Astrocyte of the cerebellum (primary cell): Measurements from ENCODE around the gene GRIN2A.

Source experiments
- DNase-seq: peaks from one replicate; pipeline ENCODE4 v3.0.0-alpha.2; 2011; ENCODE audit warnings: low read depth
- H3K4me3 ChIP-seq: 2 replicates; pipeline ENCODE4 v1.5.1; 2011; ENCODE audit warnings: mild to moderate bottlenecking, low read depth, low read length, moderate library complexity
- in situ Hi-C: cut with HindIII; loops from 2 replicates; pipeline ENCODE4 v1.10.0; 2017; ENCODE audit warnings: low sequenced_read_pairs
- TF ChIP-seq, protein P1 (sequence below): IDR thresholded peaks from 2 replicates; pipeline ENCODE4 v1.5.1; 2012; ENCODE audit warnings: low read length, low read depth, moderate library complexity, mild to moderate bottlenecking; ENCODE audit errors: missing control alignments

GRIN2A gene

GRCh38 chr16:9821970-9822369 is 360.3 kb downstream of the GRIN2A start:
- no peak for DNase-seq
- in situ Hi-C loops: no loop called here
- TF ChIP-seq, protein P1, sequence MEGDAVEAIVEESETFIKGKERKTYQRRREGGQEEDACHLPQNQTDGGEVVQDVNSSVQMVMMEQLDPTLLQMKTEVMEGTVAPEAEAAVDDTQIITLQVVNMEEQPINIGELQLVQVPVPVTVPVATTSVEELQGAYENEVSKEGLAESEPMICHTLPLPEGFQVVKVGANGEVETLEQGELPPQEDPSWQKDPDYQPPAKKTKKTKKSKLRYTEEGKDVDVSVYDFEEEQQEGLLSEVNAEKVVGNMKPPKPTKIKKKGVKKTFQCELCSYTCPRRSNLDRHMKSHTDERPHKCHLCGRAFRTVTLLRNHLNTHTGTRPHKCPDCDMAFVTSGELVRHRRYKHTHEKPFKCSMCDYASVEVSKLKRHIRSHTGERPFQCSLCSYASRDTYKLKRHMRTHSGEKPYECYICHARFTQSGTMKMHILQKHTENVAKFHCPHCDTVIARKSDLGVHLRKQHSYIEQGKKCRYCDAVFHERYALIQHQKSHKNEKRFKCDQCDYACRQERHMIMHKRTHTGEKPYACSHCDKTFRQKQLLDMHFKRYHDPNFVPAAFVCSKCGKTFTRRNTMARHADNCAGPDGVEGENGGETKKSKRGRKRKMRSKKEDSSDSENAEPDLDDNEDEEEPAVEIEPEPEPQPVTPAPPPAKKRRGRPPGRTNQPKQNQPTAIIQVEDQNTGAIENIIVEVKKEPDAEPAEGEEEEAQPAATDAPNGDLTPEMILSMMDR: no peak
- no peak overlapping the region for H3K4me3 ChIP-seq

GRCh38 chr16:9821331-9821730 is 360.9 kb downstream of the GRIN2A start:
- no peak for DNase-seq
- H3K4me3 ChIP-seq: no peak overlapping the region
- in situ Hi-C loops: no loop called here
- TF ChIP-seq, protein P1: no peak

GRCh38 chr16:9820476-9821246 is 361.6 kb downstream of the GRIN2A start:
- in situ Hi-C loops: no loop called here
- DNase-seq: no peak
- H3K4me3 ChIP-seq: no peak overlapping the region
- TF ChIP-seq, protein P1: no peak

DNA sequence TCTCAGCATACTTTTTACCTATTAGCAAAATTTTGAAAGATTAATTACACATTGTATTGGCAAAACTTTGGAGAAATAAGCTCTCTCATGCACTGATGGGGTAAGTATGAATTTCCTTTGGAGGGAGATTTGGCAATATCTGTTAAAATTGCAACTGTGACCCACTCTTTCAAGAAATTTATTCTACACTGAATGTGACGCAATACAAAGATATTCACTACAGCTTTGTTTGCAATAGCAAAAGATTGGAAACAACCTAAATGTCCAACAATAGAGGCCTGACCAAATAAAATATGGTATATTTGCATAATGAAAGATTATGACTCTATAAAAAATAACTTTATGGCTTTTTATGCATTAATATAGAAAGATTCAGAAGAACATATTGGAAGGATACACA is 363.5 kb downstream of the GRIN2A start:
- H3K4me3 ChIP-seq: no peak overlapping the region
- in situ Hi-C loops: no loop called here
- TF ChIP-seq, protein P1: no peak
- DNase-seq: no peak

GRCh38 chr16:9817586-9817985 is 364.6 kb downstream of the GRIN2A start:
- in situ Hi-C loops: no loop called here
- no peak for DNase-seq
- no peak overlapping the region for H3K4me3 ChIP-seq
- TF ChIP-seq, protein P1: no peak

DNA sequence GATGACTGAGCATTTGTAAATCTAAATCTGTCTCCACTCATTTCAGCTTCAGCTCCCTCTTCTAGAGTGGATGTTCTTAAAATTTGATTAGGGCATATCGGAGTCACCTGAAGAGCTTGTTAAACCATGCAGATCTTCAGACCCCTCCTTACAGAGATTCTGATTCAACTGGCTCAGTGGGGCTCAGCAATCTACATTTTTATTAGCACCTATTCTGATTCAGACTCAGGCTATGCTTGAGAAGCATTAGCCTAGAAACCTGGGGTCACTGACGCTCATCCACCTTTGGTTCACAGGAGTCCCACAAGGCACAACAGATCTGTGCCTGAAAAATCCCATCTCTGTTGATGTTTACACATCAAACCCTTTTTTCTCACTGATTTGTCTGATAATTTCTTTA is 365.6 kb downstream of the GRIN2A start:
- in situ Hi-C loops: no loop called here
- DNase-seq: no peak
- TF ChIP-seq, protein P1: no peak
- H3K4me3 ChIP-seq: no peak overlapping the region

- no peak for DNase-seq
- in situ Hi-C loops: no loop called here
- H3K4me3 ChIP-seq: no peak overlapping the region
- TF ChIP-seq, protein P1: no peak
These were observed 368.6 kb downstream of the GRIN2A start for GRCh38 chr16:9813665-9814064.
